HepG2 (cell line): Measurements from ENCODE around the gene AREL1. TPM values are rescaled to one million over a fixed set of nuclear protein-coding genes. Genes with fewer than 3 reads are reported as not detected.

Source experiments
- BHLHE40 ChIP-seq: IDR thresholded peaks from 2 replicates; pipeline ENCODE4 v1.6.1; 2011; ENCODE audit warnings: low read length, improper control_type of control experiment
- KDM5B ChIP-seq: sonication (generic); formaldehyde crosslinking; IDR thresholded peaks from 2 replicates; pipeline ENCODE4 v1.4.0; 2020; ENCODE audit warnings: missing genetic modification reagents, mild to moderate bottlenecking, borderline replicate concordance
- KMT2B ChIP-seq: IDR thresholded peaks from 2 replicates; pipeline ENCODE4 v1.6.1; 2016; ENCODE audit warnings: missing genetic modification reagents, missing compliant biosample characterization
- MYNN ChIP-seq: sonication (generic); formaldehyde crosslinking; IDR thresholded peaks from 2 replicates; pipeline ENCODE4 v1.4.0; 2020; ENCODE audit warnings: mild to moderate bottlenecking, low read depth, missing genetic modification reagents
- PHF8 ChIP-seq: sonication (generic); formaldehyde crosslinking; IDR thresholded peaks from 2 replicates; pipeline ENCODE4 v1.5.0; 2020; ENCODE audit warnings: missing genetic modification reagents
- SOX13 ChIP-seq, 3 experiments: fragments of 450-650 bp in 1 of 3; sonication (generic) in 1 of 3; formaldehyde crosslinking in 1 of 3; IDR thresholded peaks in 2 of 3; conservative IDR thresholded peaks in 1 of 3; 2 replicates each; pipeline versions ENCODE4 v1.5.0 to v1.6.1; 2016 to 2020; ENCODE audit warnings: antibody characterized with exemption in 1 of 3, mild to moderate bottlenecking in 1 of 3, missing compliant biosample characterization in 1 of 3, missing genetic modification reagents in 1 of 3, moderate library complexity in 1 of 3
- TBL1XR1 ChIP-seq: fragments of 150-350 bp; IDR thresholded peaks from 2 replicates; pipeline ENCODE4 v1.6.1; 2014; ENCODE audit warnings: borderline replicate concordance, low read length; ENCODE audit not compliant: partially characterized antibody
- ZBTB7B ChIP-seq: sonication (generic); formaldehyde crosslinking; IDR thresholded peaks from 2 replicates; pipeline ENCODE4 v1.4.0; 2020; ENCODE audit warnings: missing genetic modification reagents
- ZNF225 ChIP-seq: sonication (generic); formaldehyde crosslinking; IDR thresholded peaks from 2 replicates; pipeline ENCODE4 v1.4.0; 2020; ENCODE audit warnings: mild to moderate bottlenecking, missing genetic modification reagents
- ZNF788 ChIP-seq: sonication (generic); formaldehyde crosslinking; IDR thresholded peaks from 2 replicates; pipeline ENCODE4 v1.5.0; 2020; ENCODE audit warnings: mild to moderate bottlenecking, missing genetic modification reagents, borderline replicate concordance
- ZNF891 ChIP-seq: sonication (generic); formaldehyde crosslinking; IDR thresholded peaks from 2 replicates; pipeline ENCODE4 v1.5.0; 2020; ENCODE audit warnings: mild to moderate bottlenecking, missing genetic modification reagents
- polyA plus RNA-seq, 8 experiments: library from polyadenylated mRNA; depleted of rRNA in 3 of 8; stranded (reverse) in 7 of 8; unstranded in 1 of 8; fragments of >200 nt; fragmentation: Illumina TruSeq in 4 of 8; extraction: Trizol in 4 of 8; gene quantifications; 2 replicates each; pipeline versions ENCODE4 v1.2.1 to v1.2.3, GENCODE V29; 2011 to 2016; ENCODE audit warnings: low read depth in 4 of 8, missing spikeins in 1 of 8, mixed read lengths in 1 of 8; ENCODE audit not compliant: insufficient read depth in 1 of 8
- total RNA-seq, 5 experiments: library from RNA; depleted of rRNA; stranded (reverse); fragments of >200 nt; fragmentation: Illumina TruSeq; extraction: Trizol; gene quantifications; 2 replicates each; pipeline ENCODE4 v1.2.3, GENCODE V29; 2016; ENCODE audit warnings: low read depth in 1 of 5
- TF ChIP-seq, protein P1 (sequence below): sonication (generic); formaldehyde crosslinking; IDR thresholded peaks from 2 replicates; pipeline ENCODE4 v1.4.0; 2020; ENCODE audit warnings: missing genetic modification reagents
- TF ChIP-seq, protein P2 (sequence below): sonication (generic); formaldehyde crosslinking; IDR thresholded peaks from 2 replicates; pipeline ENCODE4 v1.4.0; 2020; ENCODE audit warnings: mild to moderate bottlenecking, missing genetic modification reagents
- TF ChIP-seq, protein P3 (sequence below): conservative IDR thresholded peaks from 2 replicates; pipeline ENCODE4 v1.6.1; 2018; ENCODE audit warnings: missing genetic modification reagents
- TF ChIP-seq, protein P4 (sequence below): sonication (generic); formaldehyde crosslinking; IDR thresholded peaks from 2 replicates; pipeline ENCODE4 v1.5.0; 2020; ENCODE audit warnings: mild to moderate bottlenecking, missing genetic modification reagents
- TF ChIP-seq, protein P5 (sequence below): sonication (generic); formaldehyde crosslinking; IDR thresholded peaks from 2 replicates; pipeline ENCODE4 v1.5.0; 2020; ENCODE audit warnings: mild to moderate bottlenecking, missing genetic modification reagents, moderate library complexity

AREL1 gene
- total and polyA plus RNA-seq, 2 of the 13 experiments (the other 11 are each of a cell fraction or from before 2014, with no cell fraction given), result 21.3 to 25.4 TPM

DNA sequence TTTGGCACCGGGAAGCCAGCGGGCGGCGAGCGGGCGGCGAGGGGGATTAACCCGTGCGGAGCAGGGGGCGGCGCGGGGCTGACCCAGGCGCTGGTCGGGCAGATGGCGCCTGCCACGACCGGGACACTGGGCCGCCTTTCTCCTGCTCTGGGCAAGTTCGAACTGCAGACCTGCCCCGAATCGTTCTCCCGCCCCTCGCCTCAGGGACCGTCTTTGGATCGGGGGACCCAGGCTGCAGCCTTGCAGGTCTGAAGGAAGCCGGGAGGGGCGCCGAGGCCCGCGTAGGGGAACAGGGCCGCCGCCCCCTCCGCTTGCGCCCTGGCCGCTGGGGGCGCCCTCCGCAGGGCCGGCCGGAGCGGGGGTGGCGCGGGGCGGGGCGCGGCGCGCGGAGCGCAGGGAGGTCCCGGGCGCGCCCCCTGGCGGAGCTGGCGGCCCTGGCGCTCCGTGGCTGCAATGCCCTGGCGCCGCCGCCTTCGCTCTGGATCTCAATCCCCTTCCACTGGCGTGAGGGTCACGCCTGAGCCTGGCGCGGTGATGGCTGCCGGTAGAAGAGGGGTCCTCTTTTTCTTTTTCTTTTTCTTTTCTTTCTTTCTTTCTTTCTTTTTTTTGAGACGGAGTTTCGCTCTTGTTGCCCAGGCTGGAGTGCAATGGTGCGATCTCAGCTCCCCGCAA lies 100.4 kb downstream of the AREL1 start (continued):
- TF ChIP-seq MYNN (no peak), TBL1XR1 (no peak), ZBTB7B (CRISPR knock-in tag) (peak; percentile 64; the same call in 1 of the 2 replicates), ZNF788 (CRISPR knock-in tag) (no peak; the same call in 1 of the 2 replicates), KDM5B (peak; percentile 7; the same call in 1 of the 2 replicates), ZNF891 (no peak), KMT2B (CRISPR knock-in tag) (no peak), SOX13 (IDR thresholded peaks at IDR 0.05) (no peak), SOX13 (CRISPR knock-in tag; conservative IDR thresholded peaks at IDR 0.05 in 1 of 2, IDR thresholded peaks at IDR 0.05 in 1 of 2) (0 out of 4 replicates have a peak, but pooled peaks of 1 of the 2 experiments have one; percentile 3), ZNF225 (no peak; the same call in 1 of the 2 replicates), PHF8 (CRISPR knock-in tag) (peak; percentile 46; the same call in 1 of the 2 replicates), BHLHE40 (no peak)
- TF ChIP-seq, protein P1, sequence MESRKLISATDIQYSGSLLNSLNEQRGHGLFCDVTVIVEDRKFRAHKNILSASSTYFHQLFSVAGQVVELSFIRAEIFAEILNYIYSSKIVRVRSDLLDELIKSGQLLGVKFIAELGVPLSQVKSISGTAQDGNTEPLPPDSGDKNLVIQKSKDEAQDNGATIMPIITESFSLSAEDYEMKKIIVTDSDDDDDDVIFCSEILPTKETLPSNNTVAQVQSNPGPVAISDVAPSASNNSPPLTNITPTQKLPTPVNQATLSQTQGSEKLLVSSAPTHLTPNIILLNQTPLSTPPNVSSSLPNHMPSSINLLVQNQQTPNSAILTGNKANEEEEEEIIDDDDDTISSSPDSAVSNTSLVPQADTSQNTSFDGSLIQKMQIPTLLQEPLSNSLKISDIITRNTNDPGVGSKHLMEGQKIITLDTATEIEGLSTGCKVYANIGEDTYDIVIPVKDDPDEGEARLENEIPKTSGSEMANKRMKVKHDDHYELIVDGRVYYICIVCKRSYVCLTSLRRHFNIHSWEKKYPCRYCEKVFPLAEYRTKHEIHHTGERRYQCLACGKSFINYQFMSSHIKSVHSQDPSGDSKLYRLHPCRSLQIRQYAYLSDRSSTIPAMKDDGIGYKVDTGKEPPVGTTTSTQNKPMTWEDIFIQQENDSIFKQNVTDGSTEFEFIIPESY, result peak; percentile 20; the same call in 1 of the 2 replicates
- TF ChIP-seq, protein P2, sequence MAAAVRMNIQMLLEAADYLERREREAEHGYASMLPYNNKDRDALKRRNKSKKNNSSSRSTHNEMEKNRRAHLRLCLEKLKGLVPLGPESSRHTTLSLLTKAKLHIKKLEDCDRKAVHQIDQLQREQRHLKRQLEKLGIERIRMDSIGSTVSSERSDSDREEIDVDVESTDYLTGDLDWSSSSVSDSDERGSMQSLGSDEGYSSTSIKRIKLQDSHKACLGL (CRISPR knock-in tag), result no peak
- TF ChIP-seq, protein P3, sequence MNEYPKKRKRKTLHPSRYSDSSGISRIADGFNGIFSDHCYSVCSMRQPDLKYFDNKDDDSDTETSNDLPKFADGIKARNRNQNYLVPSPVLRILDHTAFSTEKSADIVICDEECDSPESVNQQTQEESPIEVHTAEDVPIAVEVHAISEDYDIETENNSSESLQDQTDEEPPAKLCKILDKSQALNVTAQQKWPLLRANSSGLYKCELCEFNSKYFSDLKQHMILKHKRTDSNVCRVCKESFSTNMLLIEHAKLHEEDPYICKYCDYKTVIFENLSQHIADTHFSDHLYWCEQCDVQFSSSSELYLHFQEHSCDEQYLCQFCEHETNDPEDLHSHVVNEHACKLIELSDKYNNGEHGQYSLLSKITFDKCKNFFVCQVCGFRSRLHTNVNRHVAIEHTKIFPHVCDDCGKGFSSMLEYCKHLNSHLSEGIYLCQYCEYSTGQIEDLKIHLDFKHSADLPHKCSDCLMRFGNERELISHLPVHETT, result 0 out of 2 replicates have a peak, but pooled peaks have one; percentile 24
- TF ChIP-seq, protein P4, sequence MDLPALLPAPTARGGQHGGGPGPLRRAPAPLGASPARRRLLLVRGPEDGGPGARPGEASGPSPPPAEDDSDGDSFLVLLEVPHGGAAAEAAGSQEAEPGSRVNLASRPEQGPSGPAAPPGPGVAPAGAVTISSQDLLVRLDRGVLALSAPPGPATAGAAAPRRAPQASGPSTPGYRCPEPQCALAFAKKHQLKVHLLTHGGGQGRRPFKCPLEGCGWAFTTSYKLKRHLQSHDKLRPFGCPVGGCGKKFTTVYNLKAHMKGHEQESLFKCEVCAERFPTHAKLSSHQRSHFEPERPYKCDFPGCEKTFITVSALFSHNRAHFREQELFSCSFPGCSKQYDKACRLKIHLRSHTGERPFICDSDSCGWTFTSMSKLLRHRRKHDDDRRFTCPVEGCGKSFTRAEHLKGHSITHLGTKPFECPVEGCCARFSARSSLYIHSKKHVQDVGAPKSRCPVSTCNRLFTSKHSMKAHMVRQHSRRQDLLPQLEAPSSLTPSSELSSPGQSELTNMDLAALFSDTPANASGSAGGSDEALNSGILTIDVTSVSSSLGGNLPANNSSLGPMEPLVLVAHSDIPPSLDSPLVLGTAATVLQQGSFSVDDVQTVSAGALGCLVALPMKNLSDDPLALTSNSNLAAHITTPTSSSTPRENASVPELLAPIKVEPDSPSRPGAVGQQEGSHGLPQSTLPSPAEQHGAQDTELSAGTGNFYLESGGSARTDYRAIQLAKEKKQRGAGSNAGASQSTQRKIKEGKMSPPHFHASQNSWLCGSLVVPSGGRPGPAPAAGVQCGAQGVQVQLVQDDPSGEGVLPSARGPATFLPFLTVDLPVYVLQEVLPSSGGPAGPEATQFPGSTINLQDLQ (CRISPR knock-in tag), result 0 out of 2 replicates have a peak, but pooled peaks have one; percentile 33
- TF ChIP-seq, protein P5, sequence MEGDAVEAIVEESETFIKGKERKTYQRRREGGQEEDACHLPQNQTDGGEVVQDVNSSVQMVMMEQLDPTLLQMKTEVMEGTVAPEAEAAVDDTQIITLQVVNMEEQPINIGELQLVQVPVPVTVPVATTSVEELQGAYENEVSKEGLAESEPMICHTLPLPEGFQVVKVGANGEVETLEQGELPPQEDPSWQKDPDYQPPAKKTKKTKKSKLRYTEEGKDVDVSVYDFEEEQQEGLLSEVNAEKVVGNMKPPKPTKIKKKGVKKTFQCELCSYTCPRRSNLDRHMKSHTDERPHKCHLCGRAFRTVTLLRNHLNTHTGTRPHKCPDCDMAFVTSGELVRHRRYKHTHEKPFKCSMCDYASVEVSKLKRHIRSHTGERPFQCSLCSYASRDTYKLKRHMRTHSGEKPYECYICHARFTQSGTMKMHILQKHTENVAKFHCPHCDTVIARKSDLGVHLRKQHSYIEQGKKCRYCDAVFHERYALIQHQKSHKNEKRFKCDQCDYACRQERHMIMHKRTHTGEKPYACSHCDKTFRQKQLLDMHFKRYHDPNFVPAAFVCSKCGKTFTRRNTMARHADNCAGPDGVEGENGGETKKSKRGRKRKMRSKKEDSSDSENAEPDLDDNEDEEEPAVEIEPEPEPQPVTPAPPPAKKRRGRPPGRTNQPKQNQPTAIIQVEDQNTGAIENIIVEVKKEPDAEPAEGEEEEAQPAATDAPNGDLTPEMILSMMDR (CRISPR knock-in tag), result peak; percentile 74
